GM18520 (cell line): Measurements from ENCODE around the gene CLDN18.
A peak's percentile ranks its signal among the peaks of the same experiment; 100 is the strongest.

Source experiments
- ATAC-seq: cut with Tn5 transposase; IDR thresholded peaks from one replicate; pipeline ENCODE4 v1.9.1; 2021; ENCODE audit not compliant: unreplicated experiment

The CLDN18 gene

DNA sequence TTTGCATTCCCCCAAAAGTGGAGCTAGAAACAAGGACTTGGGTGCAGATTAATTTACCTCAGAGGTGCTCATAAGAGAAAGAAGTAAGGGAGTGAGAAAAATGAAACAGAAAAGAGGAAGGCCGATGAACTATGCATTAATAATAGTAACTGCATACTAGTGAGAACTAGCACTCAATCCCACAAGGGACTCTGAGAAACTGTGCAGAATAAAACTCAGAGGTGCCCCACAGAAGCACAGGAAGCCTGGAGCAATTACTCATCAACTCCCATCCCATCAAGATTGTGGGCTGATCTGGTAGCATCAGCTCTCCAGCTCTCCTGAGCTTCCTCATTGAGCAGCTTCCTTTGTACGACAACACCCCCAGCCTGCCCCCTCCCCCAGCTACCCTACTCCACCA lies 50.8 kb downstream of the CLDN18 start:
- no peak for ATAC-seq

DNA sequence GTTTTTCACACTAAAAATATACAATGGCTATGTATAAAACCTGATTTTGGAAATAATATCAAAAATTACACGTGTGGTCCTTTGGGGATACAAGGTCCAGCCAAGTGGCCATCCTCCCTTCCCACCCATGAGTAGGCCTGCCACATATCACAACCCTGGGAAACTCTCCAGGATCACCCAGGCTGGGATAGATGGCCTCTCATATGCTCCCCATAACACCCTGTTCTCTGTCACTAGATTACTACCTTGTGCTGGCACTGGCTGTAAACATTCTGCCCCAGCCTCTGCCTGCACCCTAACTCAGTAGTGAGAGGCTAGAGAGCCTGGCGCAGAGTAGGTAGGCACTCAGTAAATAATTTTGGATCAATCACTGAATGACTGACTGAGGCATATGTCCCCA lies 52.1 kb downstream of the CLDN18 start:
- no peak for ATAC-seq

DNA sequence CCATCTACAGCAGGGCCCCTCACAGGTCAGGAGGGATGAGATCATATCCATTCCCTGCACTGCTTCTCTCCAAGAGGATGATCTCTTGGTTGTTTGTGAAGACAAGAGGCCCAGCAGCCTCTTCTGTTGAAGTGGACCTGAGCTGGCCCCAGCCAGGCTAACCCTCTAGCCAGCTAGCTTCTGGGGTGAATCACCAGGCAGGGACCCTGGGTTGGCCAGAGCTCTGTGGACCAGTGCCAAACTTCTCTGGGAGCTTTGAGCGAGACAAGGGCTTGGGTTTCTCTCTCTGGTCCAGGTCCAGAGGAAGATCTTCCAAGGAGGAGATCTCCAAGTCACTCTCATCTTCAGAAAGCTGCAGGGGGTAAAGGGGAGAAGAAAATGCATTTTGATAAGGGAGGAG lies 52.7 kb downstream of the CLDN18 start:
- ATAC-seq = no peak

DNA sequence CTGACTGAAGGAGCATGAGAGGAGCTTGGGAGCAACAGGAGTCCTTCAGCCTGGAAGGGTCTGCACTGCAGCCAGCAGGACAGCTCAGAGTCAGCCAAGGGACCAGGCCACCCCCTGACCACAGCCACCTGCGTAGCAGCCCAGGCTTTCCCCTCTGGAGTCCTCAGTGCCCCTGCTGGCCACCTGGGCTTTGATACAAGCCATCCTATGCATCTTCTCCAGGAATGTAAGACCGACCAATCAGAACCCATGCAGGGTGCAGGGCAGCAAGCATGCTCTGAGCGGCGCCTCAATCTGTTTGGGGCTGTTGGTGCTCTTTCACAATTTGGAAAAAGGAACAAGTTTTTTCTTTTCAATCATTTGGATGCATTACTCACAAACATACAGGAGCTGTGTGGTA lies 53.5 kb downstream of the CLDN18 start:
- no peak for ATAC-seq

DNA sequence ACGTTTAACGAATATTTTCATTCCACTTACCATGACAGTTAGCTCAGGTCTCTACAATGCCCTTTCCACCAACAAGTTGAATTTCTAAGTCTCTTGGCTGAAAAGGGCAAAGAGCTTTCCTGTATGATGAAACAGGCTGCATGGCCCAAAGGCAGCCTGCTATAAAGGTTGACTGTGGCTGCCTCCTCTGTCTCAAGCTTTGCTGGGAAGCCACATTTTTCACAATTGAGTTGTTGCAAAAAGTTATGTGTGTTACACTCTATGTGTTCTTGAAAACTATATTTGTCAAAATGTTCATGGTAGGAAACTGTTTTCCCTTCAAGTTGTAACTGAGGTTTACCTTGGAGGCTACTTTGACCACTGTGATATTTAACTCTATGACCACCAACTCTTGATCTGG lies 56.0 kb downstream of the CLDN18 start:
- ATAC-seq = peak; percentile 1

DNA sequence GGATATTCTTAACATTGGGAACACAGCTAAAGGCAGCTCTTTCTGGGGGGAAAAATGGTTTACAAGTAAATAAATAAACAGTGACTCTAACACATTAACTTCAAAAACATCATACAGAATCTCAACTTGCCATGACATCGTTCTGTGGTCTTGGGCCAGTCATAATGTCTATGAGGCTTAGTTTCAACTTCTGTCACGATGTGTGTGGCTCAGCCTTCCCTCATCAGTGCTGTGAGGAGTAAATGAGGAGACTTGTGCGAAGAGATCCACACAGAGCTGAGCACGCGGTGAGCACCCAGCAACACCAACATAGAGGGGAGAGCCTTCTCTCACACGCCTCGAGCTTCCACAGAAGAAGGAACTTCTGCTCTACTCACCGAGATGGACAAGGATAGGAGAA lies 56.4 kb downstream of the CLDN18 start:
- peak; percentile 97 for ATAC-seq

DNA sequence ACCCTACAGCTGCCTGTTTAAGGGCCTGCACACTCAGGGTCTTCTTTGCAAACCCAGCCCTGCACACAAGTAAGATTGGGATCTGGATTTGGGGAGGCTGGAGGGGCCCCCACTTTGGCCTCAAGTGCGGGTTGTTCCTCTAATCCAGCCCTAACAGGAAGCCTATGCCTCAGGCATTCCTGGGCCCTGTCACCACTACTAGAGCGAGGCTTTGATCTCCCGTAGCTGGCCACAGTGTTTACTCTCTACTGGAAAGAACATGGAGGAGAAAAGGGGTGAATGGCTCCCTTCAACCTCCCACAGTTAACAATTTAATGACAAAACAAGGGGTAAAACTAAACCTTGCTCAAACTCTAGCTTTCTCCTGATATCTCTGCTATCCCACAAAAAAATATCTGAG lies 57.0 kb downstream of the CLDN18 start:
- ATAC-seq = no peak

DNA sequence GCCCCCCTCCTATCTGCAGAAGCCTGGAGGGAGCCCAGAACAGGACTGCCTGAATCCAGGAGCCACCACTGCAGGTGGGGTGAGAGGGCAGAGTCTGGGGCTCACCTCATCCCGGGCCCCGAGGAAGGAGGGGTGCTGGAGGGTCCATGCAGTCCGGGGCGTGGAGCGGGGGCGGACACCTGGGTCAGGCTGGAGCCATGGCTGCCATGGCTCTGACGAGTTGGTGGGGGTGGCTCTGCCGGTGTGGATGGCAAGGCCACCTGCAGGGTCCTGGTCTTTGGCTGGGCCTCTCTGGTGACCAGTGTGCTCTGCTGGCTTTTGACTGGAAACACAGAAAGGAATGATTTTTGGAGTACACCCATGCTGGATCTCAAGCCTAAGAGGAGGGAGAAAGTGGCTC lies 58.1 kb downstream of the CLDN18 start:
- ATAC-seq = no peak

DNA sequence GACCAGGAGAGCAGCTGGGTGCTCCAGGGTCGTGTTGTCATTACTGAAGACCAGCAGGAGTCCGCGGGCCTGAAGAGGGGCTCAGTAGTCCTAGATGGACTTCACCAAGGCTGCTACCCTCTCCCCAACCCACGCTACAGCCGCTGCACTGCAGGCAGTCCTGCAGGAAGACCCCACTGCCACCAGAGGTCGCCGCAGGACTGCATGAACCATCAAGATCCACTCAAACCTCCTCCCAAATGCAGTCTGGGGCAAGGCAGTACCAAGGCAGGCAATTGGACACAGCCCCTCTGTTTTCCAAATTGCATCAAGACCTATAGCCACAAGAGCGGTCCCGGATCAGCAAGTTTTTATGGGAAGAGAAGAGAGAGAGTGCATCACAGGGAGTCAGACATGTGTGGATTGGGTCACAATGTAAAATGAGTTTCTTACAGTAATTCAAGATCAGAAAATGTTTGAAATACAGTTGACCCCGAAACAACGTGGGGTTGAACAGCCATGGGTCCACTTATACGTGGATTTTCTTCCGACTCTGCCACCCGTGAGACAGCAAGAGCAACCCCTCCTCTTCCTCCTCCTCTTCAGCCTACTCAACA lies 58.7 kb downstream of the CLDN18 start:
- peak; percentile 39 for ATAC-seq

DNA sequence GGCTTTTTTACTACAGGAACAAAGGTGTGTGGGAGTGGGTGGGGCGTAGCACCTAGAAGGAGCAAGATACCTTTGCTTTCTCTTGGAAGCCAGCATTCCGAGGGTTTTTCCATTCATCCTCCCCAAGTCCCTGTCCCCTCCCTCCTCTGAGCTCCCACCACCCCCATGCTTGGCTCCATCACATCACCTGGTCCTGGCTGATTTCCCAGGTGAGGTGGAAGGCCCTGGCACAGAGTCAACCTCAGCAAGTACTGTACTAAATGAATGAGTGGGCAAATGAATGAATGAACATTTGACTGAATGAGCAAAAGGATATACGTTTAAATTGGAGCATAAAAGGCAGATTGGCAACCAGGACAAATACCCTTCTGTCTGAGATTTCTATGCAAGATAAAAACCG lies 60.0 kb downstream of the CLDN18 start:
- no peak for ATAC-seq

DNA sequence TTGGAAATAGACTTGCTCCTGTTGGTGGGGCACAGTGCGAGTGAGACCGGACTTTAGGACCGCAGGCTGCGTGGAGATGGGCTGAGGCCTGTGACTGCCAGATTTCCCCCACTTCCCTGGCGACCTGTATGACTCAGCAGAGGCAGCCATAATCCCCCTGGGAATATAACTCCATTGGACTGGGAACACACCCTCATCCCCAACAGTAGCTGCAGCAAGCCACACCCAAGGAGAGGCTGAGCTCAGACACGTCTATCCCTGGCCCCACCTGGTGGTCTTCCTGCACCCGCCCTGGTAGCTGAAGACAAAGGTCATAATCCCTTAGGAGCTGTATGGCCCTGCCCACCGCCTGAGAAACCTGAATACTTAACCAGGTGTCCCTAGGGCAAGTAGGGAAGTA lies 62.8 kb downstream of the CLDN18 start:
- no peak for ATAC-seq

DNA sequence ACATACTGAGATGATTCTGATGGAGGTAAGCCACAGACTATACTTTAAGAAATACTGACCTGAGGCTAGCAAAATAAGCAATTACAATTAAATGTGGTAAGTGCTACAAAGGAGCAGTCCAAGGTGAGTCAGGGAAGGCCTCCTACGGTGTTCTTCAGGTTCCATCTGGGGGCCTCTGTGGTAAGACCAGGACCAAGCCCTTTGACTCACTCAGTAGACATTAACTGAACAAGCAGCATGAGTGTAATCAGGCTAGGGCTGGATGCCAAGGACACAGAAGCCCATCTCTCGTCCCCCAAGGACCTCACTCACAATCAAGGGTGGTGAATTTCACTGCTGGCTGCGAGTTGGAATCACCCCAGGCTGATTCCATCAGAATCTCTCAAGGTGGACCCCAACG lies 68.1 kb downstream of the CLDN18 start:
- no peak for ATAC-seq

DNA sequence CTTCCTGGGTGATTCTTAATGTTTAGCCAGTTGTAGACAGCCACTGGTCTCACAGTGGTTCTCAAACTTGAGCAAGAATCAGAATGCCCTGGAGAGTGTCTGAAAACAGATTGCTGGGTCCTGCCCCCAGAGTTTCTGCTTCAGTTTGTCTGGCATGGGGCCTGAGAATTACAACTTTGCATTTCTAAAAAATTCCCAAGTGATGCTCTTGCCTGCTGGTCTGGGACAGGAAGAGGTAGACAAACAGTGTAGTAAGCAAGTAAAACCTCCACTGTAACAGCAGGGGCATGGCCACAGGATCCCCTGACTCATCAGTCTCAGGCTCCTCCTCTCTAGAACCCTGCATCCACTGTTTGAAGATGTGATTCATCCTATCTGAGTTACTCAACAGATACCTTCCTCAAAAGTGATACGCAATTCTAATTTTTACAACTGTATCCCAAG lies 69.0 kb downstream of the CLDN18 start:
- ATAC-seq = no peak

DNA sequence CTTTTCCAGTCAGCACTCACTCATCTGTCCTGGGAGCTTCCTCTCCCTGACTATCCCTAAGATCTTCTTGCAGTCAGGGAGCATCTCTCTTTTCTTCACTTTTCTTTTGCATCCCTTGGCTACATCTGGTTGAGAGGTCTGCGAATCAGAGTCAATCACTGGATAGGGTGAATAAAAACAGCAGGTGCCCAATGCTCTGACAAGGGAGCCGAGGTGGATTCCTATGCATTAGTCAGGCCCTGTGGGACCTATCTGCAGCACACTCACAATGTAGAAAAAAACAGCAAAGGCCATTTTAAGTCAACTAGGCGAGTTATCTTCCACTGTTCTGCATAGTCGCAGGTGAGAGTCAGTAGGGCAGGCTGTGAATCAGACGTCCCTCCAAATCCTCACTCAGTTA lies 69.9 kb downstream of the CLDN18 start:
- ATAC-seq = no peak

DNA sequence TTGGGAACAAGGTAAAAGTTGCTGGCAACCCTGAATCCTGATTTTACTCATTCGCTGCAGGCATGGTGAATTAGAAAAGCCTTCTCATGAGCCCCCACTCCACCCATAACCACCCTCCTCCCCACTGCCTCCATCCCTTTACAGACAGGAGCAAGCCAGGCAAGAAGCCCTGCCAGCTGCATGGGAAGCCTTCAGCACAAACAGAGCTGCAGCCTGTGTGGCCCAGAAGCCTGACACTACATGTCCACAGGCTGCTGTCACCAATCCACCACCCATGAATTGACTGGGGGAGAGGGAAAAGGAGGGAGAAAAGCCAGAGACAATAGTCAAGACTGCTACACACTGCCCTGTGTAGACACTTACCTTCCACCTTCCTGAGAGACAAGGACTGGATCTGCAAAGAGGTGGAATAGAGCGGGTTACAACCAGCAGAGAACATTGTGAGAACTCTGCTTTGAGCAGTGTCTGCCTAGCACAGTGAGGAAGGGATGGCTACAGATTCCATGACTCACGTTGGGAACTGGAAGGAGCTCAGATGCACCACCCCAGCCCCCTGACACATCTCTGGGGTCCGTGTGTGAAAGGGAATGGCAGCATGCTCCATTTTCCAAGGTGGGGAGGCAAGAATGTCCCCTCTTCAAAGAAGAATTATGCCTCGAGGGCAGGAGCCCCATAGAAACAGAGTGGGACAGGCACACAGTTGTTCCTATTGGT lies 71.6 kb downstream of the CLDN18 start:
- no peak for ATAC-seq

DNA sequence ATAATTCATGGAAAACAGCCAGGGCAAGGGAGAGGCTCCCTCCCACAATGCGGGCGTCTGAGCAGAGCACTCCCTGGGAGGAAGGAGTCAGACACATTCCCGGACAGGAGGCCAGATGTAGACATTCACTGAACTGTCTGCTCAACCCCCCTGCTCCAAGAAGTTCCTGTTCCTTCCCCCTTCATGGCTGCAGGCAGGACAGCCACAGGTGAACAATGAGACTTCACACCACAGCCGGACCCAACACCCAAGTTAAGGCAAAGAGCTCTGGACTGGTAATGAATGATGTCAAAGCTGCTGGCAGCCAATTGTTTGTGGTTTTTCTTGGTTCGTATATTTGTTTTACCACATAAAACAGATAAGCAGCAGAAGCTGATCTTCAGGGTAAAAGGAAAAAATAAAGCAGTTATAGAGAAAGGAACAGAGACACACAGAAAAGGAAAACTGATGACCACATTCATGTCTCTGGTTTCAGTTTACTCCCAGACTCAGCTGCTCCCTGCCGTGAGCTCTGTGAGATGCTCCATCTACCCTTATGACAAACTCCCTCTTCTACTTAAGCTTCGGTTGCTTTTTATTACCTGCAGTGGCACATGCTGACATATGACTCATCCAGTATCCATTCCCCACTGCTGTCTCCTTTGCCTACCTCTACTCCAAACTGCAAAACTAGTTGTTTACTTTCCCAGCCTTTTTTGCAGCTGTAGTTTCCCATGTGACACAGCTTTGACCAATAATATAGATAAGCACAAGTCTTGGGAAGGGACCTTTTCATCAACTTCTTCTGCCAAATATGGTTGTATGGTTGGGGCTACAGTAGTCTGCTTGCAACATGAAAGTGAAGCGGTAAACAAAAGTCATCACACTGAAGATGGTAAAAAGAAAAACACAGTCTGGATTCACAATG lies 72.4 kb downstream of the CLDN18 start:
- no peak for ATAC-seq

DNA sequence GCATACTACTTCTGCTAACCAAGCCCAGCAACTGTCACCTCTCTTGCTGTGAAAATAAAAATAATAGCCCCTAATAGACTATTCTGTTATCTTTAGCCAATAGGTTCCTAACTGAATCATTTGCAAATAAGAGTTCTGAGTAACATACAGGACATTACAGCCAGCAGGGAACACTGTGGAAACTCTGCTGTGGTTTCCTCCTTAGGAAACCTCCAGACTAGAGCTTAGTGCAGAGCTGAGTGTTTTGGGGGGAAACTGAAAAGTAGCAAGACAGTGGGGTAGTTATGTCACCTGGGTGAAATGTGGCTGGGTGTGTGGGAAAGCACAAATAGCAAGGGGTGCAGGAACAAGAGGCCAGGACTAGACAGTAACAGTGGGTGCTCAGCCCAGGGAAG lies 73.0 kb downstream of the CLDN18 start:
- no peak for ATAC-seq
